ENCODE data around the gene GALNT6.

GRCh38 chr12:51364001-51364400 is 27.2 kb downstream of the GALNT6 start:
- TF ChIP-seq RAD21 (conservative IDR thresholded peaks at IDR 0.05 in 1 of 2, IDR thresholded peaks at IDR 0.05 in 1 of 2) = no peak
- no peak for TF ChIP-seq POLR2A (IDR thresholded peaks at IDR 0.05; ENCODE audit: low read length)
